ENCODE results near the gene KIAA1217. TPM values are rescaled to one million over a fixed set of nuclear protein-coding genes. Genes with fewer than 3 reads are reported as not detected.

Gene KIAA1217
- total and polyA plus RNA-seq, 9 donors, result 18.8 to 39.7 (median 21.8) TPM

DNA sequence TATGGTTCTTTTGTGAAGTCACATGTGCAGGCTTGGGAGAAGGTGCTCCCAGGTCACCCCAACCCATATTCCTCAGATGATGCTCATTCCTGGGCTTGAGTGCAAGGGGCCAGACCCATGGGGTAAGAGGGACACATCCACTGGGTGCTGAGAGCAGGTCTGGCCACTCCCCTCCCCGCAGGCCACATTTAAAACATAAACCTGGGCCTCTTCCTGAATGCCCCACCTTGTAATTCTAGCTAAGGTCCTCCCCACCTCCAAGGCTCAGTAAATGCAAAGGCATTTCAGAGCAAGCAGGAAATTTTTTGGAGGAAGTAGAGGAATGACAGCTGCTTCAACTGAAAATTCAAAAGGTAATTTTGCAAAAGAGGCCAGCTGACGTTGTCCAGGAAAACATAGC lies 342.2 kb downstream of the KIAA1217 start:
- no peaks in the 10 kb centered on the region for H3K27me3 ChIP-seq (ENCODE audit: control insufficient read depth, insufficient read depth, low read length)
- no peak overlapping the region for H3K27ac ChIP-seq (ENCODE audit: low read length)
- no peak overlapping the region for H3K4me3 ChIP-seq (ENCODE audit: low read length)
- no peaks in the 10 kb centered on the region for H3K9me3 ChIP-seq (replicated peaks; ENCODE audit: control insufficient read depth, low read depth, low read length)
- H3K36me3 ChIP-seq (ENCODE audit: control insufficient read depth, insufficient read depth, low read length), result no peaks in the 10 kb centered on the region
- 71% methylated on average over 1 of the region's 2 CpGs for WGBS (ENCODE audit: insufficient coverage)
- no peak for DNase-seq
- H3K4me1 ChIP-seq (ENCODE audit: control insufficient read depth, insufficient read depth, low read length), result peaks cover 3% of the 10 kb centered on the region

- no peak overlapping the region for H3K27ac ChIP-seq (ENCODE audit: low read length)
- DNase-seq, result no peak
- 34% methylated on average over 10 of the region's 22 CpGs for WGBS (ENCODE audit: insufficient coverage)
Observed at GRCh38 chr10:24552346-24553016, 343.5 kb downstream of the KIAA1217 start.

DNA sequence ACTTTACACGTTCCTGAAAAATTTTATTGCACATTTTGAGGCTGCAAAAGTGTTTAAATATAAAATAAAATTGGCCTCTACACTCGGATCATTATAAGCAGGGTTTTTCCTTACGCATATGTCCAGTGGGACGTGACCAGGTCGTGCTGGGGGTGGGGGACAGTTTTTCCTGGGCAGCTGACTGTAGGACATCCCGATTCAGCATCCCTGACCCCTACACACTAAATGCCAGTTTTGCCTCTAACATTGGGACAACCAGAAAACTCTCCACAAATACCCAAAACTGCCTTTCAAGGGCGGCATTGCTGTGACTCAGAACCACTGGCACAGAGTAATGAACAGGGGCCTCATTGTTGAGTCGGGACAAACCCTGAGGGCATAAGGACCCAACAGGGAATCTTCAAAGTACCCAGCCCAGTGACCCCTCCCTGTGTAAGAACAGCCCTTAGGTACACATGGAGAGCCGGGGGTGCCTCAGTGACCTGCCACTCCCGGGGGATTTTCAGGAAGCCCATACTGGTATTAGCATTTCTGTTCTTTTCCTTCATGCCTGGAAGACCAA lies 344.2 kb downstream of the KIAA1217 start:
- WGBS (ENCODE audit: insufficient coverage), result 66% methylated on average over 4 of the region's 10 CpGs
- H3K27ac ChIP-seq (ENCODE audit: low read length), result no peak overlapping the region

More at GRCh38 chr10:24552346-24553016, 343.5 kb downstream of the KIAA1217 start:
- Histone ChIP-seq H3K4me1 (ENCODE audit: control insufficient read depth, insufficient read depth, low read length) (peaks cover 12% of the 10 kb centered on the region), H3K9me3 (replicated peaks; ENCODE audit: control insufficient read depth, low read depth, low read length) (no peaks in the 10 kb centered on the region), H3K36me3 (ENCODE audit: control insufficient read depth, insufficient read depth, low read length) (no peaks in the 10 kb centered on the region), H3K27me3 (ENCODE audit: control insufficient read depth, insufficient read depth, low read length) (no peaks in the 10 kb centered on the region), H3K4me3 (ENCODE audit: low read length) (no peak overlapping the region)

GRCh38 chr10:24554036-24554435 lies 345.1 kb downstream of the KIAA1217 start:
- H3K4me1 ChIP-seq (ENCODE audit: control insufficient read depth, insufficient read depth, low read length), result peaks cover 12% of the 10 kb centered on the region
- no peaks in the 10 kb centered on the region for H3K9me3 ChIP-seq (replicated peaks; ENCODE audit: control insufficient read depth, low read depth, low read length)
- no peak overlapping the region for H3K4me3 ChIP-seq (ENCODE audit: low read length)
- 85% methylated on average over 5 of the region's 7 CpGs for WGBS (ENCODE audit: insufficient coverage)
- DNase-seq, result no peak
- H3K36me3 ChIP-seq (ENCODE audit: control insufficient read depth, insufficient read depth, low read length), result no peaks in the 10 kb centered on the region
- H3K27ac ChIP-seq (ENCODE audit: low read length), result no peak overlapping the region
- H3K27me3 ChIP-seq (ENCODE audit: control insufficient read depth, insufficient read depth, low read length), result no peaks in the 10 kb centered on the region

More for the DNA sequence above, 344.2 kb downstream of the KIAA1217 start:
- Histone ChIP-seq H3K9me3 (replicated peaks; ENCODE audit: control insufficient read depth, low read depth, low read length) (no peaks in the 10 kb centered on the region), H3K4me1 (ENCODE audit: control insufficient read depth, insufficient read depth, low read length) (peaks cover 12% of the 10 kb centered on the region), H3K36me3 (ENCODE audit: control insufficient read depth, insufficient read depth, low read length) (no peaks in the 10 kb centered on the region), H3K27me3 (ENCODE audit: control insufficient read depth, insufficient read depth, low read length) (no peaks in the 10 kb centered on the region), H3K4me3 (ENCODE audit: low read length) (no peak overlapping the region)
- no peak for DNase-seq

- Histone ChIP-seq H3K4me1 (ENCODE audit: control insufficient read depth, insufficient read depth, low read length) (peaks cover 12% of the 10 kb centered on the region), H3K36me3 (ENCODE audit: control insufficient read depth, insufficient read depth, low read length) (no peaks in the 10 kb centered on the region), H3K4me3 (ENCODE audit: low read length) (no peak overlapping the region), H3K9me3 (replicated peaks; ENCODE audit: control insufficient read depth, low read depth, low read length) (peaks cover 8% of the 10 kb centered on the region), H3K27me3 (ENCODE audit: control insufficient read depth, insufficient read depth, low read length) (no peaks in the 10 kb centered on the region), H3K27ac (ENCODE audit: low read length) (peak overlapping the region; percentile 82)
- WGBS (ENCODE audit: insufficient coverage), result 42% methylated on average over 1 of the region's 4 CpGs
- DNase-seq, result peak; percentile 81
Observed at GRCh38 chr10:24556126-24556749, 347.3 kb downstream of the KIAA1217 start.

GRCh38 chr10:24556750-24557742 lies 348.1 kb downstream of the KIAA1217 start:
- Histone ChIP-seq H3K4me1 (ENCODE audit: control insufficient read depth, insufficient read depth, low read length) (peaks cover 14% of the 10 kb centered on the region), H3K27me3 (ENCODE audit: control insufficient read depth, insufficient read depth, low read length) (no peaks in the 10 kb centered on the region), H3K36me3 (ENCODE audit: control insufficient read depth, insufficient read depth, low read length) (no peaks in the 10 kb centered on the region), H3K4me3 (ENCODE audit: low read length) (no peak overlapping the region), H3K9me3 (replicated peaks; ENCODE audit: control insufficient read depth, low read depth, low read length) (peaks cover 8% of the 10 kb centered on the region), H3K27ac (ENCODE audit: low read length) (peak overlapping the region; percentile 82)
- 59% methylated on average over 8 of the region's 24 CpGs for WGBS (ENCODE audit: insufficient coverage)
- peak; percentile 81 for DNase-seq

- no CpG with 5 or more reads among the region's 3 CpGs for WGBS (ENCODE audit: insufficient coverage)
- Histone ChIP-seq H3K27ac (ENCODE audit: low read length) (no peak overlapping the region), H3K4me3 (ENCODE audit: low read length) (no peak overlapping the region), H3K27me3 (ENCODE audit: control insufficient read depth, insufficient read depth, low read length) (no peaks in the 10 kb centered on the region), H3K36me3 (ENCODE audit: control insufficient read depth, insufficient read depth, low read length) (no peaks in the 10 kb centered on the region), H3K9me3 (replicated peaks; ENCODE audit: control insufficient read depth, low read depth, low read length) (peaks cover 11% of the 10 kb centered on the region), H3K4me1 (ENCODE audit: control insufficient read depth, insufficient read depth, low read length) (peaks cover 8% of the 10 kb centered on the region)
- no peak for DNase-seq
Observed at GRCh38 chr10:24561453-24561852, 352.5 kb downstream of the KIAA1217 start.

DNA sequence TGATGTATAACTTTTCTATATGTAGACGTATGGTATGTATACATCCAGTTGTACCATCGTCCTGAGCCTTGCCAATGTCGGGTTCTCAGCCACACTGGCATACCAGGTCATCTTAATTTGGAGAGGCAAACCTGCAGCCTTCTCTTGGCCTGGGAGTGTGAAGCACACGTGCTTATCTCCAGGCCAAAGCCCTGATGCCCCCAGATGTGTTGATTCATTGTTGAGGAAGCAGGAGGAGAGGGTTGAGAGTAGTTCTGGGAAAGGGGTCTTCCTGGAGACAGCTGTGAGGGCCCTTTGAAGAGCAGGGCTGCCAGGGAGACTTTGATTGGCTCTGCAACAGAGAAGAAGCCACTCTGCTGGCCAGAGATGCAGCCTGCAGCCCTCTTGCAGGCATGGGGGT lies 359.1 kb downstream of the KIAA1217 start:
- peaks cover 3% of the 10 kb centered on the region for H3K9me3 ChIP-seq (replicated peaks; ENCODE audit: control insufficient read depth, low read depth, low read length)
- WGBS (ENCODE audit: insufficient coverage), result 81% methylated on average over 4 of the region's 4 CpGs
- no peaks in the 10 kb centered on the region for H3K36me3 ChIP-seq (ENCODE audit: control insufficient read depth, insufficient read depth, low read length)
- no peaks in the 10 kb centered on the region for H3K27me3 ChIP-seq (ENCODE audit: control insufficient read depth, insufficient read depth, low read length)
- H3K4me1 ChIP-seq (ENCODE audit: control insufficient read depth, insufficient read depth, low read length), result no peaks in the 10 kb centered on the region
- H3K27ac ChIP-seq (ENCODE audit: low read length), result no peak overlapping the region
- no peak for DNase-seq
- no peak overlapping the region for H3K4me3 ChIP-seq (ENCODE audit: low read length)

DNA sequence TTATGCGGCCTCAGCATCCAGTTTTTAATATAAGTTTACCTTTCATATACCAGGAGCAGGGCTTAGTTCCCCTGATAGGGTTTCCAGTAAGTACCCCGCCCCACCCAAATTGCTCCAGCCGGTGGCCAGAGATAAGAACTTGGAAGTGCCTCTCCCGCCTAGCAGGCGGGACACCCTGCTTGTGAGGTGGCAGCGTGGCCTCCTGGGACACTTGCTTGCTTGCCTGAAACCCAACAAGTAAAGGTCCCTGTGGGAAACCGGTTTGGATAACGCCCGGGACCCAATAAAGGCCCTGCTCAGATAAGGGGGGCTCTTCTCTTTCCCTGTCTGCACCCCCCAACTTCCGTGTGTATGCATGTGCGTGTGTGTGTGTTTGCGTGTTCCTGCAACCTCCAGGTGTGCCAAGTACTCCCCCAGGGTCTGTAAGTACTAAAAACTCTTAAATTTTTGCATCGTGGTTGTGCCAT lies 360.4 kb downstream of the KIAA1217 start:
- no peak for DNase-seq
- no peak overlapping the region for H3K4me3 ChIP-seq (ENCODE audit: low read length)
- H3K9me3 ChIP-seq (replicated peaks; ENCODE audit: control insufficient read depth, low read depth, low read length), result peaks cover 3% of the 10 kb centered on the region
- H3K4me1 ChIP-seq (ENCODE audit: control insufficient read depth, insufficient read depth, low read length), result no peaks in the 10 kb centered on the region
- H3K27ac ChIP-seq (ENCODE audit: low read length), result no peak overlapping the region
- H3K27me3 ChIP-seq (ENCODE audit: control insufficient read depth, insufficient read depth, low read length), result no peaks in the 10 kb centered on the region
- H3K36me3 ChIP-seq (ENCODE audit: control insufficient read depth, insufficient read depth, low read length), result no peaks in the 10 kb centered on the region
- 89% methylated on average over 7 of the region's 13 CpGs for WGBS (ENCODE audit: insufficient coverage)
